Left hindlimb (tissue), 1 donor: ENCODE data around the gene MAG.

Experiments
- DNase-seq: peaks from one replicate; pipeline ENCODE4 v3.0.0-alpha.2; 2018

The MAG gene

DNA sequence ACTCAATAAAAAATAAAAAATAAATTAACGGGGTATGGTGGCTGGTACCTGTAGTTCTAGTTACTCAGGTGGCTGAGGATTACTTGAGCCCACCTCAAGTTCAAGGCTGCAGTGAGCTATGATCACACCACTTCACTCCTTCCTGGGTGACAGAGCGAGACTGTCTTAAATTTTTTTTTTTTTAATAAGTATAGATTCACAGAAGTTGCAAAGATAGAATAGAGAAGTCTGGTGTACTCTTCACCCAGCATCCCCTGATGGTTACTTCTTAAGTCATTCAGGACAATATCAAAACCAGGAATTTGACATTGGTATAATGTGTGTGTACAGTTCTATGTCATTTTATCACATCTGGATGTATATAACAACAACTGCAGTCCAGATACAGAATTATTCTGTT lies 29.3 kb downstream of the MAG start:
- no peak for DNase-seq

DNA sequence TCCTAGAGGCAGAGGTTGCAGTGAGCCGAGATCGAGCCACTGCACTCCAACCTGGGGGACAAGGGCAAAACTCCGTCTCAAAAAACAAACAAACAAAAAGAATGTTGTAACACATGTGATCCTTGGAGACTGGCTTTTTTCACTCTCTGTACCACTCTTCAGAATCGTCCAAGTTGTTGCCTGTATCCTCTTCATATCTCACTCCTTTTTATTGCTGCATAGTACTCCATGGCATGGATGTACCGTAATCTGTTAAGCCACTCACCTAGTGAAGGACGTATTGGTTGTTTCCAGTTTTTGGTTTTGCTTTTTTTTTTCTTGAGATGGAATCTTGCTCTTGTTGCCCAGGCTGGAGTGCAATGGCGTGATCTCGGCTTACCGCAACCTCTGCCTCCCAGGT lies 30.1 kb downstream of the MAG start:
- DNase-seq = no peak

DNA sequence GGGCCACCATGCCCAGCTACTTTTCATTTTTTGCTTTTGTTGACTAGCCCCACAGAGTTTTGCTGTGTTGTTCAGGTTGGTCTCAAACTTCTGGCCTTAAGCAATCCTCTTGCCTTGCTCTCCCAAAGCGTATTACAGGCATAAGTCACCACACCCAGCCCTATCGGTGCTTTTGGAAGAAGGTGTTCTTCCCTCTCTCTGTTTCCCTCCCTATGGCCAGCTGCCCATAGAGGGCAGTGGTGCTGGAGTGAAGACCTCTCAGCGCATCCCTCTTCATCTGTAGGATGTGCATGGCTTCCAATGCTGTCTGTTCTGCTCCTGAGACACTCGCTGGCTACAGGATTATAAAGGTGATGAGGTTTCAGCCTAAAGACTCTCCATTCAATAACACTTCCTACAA lies 35.7 kb downstream of the MAG start:
- no peak for DNase-seq

DNA sequence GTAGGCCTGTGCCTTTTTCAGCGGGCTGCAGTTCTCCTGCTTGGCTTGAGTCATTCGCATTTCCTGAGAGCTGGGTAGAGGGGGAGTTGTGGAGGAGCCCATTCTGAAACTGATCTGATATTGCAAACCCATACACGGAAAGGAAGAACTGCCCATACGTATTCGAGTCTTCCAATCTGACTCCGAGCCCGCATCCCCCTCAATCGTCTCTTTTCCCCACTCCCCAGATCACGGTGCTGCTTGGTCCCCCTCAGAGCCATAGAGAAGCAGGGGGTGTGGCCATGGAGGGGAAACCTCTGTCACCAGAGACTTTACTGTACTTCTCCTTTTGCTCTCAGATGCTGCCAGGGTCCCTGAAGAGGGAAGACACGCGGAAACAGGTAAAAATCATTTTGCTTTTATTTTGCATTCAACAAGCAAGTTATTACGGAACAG lies 36.9 kb downstream of the MAG start, which contains the start of gene CD22:
CD22 (plus strand) TSS at position 337 of the 435 bp plus-strand sequence. CDS start 2,854 bp downstream, outside the sequence.
- DNase-seq = no peak

DNA sequence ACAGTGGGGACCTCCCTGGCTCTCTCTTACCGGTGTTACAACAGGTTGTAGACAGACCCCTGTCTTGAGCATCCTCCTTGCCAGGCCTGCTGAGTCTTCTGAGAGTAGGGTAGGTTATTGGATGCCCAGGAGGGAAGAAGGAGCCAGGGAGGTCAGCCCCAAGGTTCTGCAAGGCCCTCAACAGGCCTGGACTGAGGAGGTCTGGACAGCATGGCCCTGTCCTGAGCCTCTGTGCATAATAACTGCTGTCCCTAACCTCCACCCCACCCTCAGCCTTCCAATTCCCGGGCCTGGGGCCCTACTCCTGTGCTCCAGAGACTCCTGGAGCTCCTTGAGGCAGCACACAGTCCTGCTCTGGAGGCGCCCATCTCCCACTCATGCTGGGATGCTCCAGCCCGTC lies 37.4 kb downstream of the MAG start:
- no peak for DNase-seq

DNA sequence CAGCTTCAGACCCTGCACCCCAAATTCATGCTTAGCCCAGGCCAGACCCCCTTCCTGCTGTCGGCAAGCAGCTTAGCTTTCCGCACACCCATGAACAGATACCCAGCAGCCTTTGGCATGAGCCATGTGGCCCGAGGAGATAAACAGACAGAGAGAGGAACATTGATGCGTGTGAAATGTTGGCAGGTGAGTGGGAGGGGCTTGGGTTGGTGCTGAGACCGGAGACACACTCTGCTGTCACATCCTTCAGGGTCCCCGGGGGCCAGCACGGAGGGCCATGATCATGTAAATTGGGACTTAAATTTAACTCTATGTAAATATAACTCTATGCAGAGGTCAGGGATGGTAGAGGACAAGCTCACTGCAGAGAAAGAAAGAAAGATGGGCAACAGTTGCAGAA lies 38.5 kb downstream of the MAG start:
- DNase-seq = no peak

DNA sequence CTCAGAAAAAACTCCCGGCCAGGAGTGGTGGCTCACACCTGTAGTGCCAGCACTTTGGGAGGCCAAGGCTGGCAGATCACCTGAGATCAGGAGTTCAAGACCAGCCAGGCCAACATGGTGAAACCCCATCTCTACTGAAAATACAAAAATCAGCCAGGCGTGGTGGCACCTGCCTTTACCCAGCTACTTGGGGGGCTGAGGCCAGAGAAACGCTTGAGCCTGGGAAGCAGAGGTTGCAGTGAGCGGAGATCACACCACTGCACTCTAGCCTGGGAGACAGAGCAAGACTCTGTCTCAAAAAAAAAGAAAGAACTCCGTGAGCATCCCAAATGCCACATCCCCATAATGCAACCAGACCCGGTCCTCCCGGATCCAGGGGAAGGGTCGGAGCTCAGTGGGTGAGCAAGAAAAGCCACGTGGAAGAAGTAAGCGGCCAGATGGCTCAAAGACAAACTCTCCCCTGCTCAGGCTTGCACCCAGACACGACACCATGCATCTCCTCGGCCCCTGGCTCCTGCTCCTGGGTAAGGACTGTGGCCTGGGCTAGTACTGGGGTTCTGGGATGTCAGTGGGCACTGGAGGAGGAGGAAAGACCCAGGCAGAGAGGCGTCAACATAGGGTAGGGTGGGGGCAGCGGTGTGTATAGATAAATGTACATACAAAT lies 39.7 kb downstream of the MAG start:
- DNase-seq = no peak

DNA sequence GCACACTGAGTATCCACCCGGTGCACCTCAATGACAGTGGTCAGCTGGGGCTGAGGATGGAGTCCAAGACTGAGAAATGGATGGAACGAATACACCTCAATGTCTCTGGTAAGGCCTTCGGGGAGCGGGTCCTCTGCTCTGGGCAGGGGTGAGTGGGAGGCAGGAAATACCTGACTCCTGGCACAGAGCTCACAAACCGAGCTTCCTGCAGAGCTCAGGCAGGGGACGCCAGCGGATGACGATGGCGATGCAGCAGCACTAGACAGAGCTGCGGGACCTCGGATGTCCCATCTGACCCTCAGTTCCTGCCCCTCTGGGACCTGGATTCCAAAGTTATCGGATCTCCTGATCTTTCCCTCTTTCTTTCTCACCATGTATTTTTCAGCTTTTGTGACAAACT lies 40.9 kb downstream of the MAG start:
- no peak for DNase-seq

DNA sequence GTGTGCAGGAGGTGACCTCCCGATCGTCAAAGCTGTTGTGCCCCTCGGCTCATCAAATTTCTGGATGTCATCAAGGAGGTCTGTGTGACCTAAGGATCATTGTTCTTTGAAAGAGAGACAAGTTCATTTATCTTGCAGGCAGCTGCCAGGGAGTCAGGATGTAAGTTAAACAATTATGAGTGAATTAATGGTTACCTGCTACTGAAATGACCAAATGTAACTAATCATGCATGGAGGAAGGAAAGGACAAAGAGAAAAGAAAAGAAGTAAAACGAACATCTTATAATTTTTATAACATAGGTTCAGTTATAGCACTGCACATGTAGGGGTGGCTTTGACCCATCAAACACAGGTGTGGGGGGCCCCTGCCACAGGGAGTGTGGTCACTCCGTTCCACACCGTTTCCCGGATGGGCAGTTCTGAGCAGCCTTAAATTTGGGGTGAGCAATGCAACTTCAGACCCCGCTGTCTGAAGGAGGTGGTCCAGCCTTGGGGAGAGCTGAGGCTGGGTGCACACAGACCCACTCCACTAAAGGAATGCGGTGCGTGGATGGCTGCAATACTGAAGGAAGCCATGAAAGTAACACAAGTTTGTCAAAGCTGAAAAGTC lies 42.3 kb downstream of the MAG start:
- no peak for DNase-seq

DNA sequence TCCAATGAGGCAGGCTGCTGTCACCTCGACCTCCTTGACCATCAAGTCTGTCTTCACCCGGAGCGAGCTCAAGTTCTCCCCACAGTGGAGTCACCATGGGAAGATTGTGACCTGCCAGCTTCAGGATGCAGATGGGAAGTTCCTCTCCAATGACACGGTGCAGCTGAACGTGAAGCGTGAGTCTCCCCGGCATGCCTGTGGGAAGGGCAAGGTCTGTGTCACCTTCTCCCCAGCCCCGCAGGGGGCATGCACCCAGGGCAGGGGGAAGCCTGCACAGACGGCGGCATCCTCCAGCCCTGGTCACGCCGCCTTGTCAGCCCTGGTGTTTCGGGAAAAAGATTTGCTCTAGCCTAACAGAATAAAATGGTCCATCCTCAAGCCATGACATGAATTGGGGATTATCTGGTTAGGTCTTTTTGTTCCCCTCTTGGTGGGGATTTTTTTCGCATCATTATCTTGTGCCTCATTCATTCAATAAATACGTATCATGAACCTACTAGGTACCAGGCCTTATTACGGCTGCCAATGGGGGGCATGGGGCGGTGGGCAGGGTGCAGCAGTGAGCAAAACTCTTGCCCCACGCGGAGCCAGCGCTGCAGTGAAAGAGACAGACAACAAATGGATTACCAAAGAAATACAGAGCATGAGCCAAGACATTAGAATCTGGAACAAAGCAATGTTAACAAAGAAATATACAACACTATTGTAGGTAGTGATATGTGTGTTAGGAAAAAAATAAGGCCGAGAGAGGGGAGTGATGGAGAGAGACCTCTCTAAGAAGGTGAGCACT lies 44.4 kb downstream of the MAG start:
- DNase-seq = no peak

DNA sequence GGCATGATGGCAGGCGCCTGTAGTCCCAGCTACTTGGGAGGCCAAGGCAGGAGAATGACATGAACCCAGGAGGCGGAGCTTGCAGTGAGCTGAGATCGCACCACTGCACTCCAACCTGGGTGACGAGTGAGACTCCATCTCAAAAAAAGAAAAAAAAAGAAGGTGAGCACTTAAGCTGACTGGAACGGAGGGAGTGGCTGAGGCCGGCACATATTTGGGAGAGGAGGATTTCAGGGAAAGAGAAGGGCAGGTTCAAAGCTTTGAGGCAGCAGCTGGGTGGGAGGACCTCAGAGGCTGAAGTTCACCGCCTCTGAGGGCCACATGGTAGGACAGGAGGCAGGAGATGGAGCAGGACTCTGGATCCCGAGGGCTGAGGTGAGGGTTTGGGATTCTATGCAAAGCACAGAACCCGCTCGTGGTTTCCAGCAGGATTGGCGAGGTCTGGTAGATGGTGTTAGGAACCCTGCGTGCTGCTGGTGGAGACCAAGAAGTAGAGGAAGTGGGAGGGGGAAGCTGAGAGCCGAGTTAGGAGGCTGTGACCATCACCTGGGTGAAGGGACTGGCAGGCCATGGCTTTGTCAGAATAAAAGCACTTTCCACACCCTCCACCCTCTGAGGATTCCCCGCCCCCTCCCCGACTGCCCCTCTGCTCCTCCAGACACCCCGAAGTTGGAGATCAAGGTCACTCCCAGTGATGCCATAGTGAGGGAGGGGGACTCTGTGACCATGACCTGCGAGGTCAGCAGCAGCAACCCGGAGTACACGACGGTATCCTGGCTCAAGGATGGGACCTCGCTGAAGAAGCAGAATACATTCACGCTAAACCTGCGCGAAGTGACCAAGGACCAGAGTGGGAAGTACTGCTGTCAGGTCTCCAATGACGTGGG lies 45.4 kb downstream of the MAG start:
- no peak for DNase-seq

DNA sequence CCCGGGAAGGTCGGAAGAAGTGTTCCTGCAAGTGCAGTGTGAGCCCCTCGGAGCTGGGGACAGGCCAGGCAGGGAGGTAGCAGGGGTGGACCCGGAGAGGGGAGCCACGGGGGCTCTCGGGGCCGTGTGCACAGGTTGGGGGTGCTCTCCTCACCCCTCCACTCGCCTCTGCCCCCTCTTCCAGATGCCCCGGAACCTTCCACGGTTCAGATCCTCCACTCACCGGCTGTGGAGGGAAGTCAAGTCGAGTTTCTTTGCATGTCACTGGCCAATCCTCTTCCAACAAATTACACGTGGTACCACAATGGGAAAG lies 46.0 kb downstream of the MAG start:
- no peak for DNase-seq

DNA sequence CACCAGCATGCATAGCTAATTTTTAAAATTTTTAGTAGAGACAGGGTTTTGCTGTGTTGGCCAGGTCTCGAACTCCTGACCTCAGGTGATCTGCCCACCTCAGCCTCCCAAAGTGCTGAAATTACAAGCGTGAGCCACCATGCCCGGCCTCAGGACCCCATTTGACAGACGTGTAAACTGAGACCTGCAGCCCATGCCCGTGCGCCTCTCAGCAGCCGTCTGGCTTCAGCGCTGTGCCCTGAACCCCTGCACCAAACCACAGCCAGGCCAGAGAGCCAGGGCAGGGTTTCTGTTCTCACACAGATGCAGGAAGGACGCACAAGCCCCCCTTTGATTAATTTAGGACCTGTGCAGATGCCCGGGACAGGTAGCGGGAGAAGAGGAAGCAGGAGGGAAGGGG lies 48.5 kb downstream of the MAG start:
- DNase-seq = no peak

DNA sequence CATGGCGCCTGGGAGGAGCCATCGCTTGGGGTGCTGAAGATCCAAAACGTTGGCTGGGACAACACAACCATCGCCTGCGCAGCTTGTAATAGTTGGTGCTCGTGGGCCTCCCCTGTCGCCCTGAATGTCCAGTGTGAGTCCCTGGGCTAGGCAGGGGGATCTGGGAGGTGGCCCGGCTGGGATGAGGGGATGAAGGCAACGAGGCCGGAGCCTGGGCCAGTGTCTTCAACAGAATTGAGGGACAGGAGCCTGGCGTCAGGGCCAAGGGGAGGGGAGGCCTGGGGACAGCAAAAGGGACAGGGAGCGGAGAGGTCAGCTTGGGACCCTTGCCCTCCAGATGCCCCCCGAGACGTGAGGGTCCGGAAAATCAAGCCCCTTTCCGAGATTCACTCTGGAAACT lies 49.0 kb downstream of the MAG start:
- DNase-seq = no peak

DNA sequence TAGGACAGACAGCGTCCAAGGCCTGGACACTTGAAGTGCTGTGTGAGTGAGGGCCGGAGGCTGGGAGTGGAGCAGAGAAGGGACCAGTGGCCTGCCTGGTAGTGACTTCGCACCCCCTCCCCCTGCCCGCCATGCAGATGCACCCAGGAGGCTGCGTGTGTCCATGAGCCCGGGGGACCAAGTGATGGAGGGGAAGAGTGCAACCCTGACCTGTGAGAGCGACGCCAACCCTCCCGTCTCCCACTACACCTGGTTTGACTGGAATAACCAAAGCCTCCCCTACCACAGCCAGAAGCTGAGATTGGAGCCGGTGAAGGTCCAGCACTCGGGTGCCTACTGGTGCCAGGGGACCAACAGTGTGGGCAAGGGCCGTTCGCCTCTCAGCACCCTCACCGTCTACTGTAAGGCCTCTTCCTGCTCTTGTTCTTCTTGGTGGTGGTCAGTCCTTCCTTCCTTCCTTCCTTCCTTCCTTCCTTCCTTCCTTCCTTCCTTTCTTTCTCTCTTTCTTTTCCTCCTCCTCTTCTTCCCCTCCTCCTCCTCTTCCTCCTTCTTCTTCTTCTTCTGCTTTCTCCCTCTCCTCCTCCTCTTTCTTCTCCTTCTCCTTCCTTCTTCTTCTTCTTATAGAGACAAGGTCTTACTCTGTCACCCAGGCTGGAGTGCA lies 49.7 kb downstream of the MAG start:
- no peak for DNase-seq

DNA sequence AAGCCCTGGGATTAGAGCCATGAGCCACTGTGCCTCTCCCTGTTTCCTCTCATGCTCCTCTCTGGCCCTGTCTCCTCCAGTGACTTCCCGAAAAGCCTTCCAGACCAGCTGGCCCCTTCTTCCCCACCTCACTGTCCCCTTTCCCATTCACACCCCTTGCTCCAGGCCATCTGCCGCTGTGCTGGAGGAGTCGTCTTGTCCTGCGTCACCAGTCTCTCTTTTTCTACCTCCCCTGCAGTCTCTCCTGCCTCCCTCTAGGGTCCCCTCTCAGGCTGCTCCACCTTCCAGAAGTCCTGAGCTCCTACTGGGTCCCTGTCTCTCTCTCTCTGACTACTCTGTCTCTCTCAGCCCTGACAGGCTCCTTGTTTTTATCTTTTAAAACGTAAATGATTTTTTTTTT lies 50.5 kb downstream of the MAG start:
- no peak for DNase-seq

DNA sequence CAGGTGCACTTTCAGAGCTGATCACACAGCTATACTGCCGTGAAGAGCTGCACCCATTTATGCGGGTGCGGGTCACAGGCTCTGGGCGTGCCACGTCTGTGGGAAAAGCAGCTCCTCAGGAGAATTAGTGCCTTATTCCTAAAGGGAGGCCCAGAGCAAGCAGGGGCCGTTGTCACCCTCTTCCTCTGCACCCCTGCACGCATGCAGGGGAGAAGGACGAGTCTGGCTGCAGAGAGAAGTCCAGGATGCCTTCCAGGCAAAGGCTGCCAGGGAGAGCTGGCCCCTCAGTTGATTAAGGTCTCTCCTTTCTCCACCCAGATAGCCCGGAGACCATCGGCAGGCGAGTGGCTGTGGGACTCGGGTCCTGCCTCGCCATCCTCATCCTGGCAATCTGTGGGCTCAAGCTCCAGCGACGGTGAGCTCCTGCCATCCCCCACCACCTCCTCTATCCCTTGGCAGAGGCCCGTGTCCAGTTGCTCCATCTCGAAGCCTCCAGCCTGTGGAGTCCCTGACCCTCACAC lies 52.6 kb downstream of the MAG start:
- DNase-seq = no peak

DNA sequence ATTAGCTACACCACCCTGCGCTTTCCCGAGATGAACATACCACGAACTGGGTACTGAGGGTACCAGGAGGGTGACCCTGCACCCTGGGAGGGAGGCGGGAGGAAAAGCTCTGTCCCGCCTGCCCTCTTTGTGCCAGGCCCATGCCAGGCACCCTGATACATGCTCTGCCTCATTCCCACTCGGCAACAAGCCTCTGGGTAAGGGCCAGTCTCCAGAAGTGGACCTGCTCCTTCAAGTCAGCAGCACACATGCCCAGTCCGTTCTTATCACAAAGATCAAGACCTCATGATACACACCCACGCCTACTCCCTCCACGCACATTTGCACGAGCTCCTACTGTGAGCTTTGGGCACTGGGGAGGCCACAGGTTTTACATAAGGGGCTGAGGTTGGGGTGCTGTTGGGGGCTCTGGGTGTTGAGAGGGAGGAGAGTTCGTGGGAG lies 53.7 kb downstream of the MAG start:
- no peak for DNase-seq

DNA sequence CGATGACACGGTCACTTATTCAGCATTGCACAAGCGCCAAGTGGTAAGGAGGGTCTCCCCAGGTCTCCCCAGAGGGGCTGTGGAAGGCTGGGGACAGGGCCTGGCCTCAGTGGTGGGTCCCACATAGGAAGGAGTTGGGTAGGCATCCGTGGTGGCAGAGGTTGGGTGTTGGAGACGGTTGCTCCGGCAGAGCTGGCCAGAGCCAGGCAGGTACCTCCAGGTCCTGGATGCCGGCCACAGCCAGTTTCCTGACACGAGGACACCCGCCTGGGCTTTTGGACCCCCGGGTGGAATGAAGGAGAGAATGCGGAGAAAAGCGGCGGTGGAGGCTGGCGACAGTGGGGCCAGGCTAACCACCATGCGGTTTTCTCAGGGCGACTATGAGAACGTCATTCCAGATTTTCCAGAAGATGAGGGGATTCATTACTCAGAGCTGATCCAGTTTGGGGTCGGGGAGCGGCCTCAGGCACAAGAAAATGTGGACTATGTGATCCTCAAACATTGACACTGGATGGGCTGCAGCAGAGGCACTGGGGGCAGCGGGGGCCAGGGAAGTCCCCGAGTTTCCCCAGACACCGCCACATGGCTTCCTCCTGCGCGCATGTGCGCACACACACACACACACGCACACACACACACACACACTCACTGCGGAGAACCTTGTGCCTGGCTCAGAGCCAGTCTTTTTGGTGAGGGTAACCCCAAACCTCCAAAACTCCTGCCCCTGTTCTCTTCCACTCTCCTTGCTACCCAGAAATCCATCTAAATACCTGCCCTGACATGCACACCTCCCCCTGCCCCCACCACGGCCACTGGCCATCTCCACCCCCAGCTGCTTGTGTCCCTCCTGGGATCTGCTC lies 54.5 kb downstream of the MAG start:
- DNase-seq = no peak

DNA sequence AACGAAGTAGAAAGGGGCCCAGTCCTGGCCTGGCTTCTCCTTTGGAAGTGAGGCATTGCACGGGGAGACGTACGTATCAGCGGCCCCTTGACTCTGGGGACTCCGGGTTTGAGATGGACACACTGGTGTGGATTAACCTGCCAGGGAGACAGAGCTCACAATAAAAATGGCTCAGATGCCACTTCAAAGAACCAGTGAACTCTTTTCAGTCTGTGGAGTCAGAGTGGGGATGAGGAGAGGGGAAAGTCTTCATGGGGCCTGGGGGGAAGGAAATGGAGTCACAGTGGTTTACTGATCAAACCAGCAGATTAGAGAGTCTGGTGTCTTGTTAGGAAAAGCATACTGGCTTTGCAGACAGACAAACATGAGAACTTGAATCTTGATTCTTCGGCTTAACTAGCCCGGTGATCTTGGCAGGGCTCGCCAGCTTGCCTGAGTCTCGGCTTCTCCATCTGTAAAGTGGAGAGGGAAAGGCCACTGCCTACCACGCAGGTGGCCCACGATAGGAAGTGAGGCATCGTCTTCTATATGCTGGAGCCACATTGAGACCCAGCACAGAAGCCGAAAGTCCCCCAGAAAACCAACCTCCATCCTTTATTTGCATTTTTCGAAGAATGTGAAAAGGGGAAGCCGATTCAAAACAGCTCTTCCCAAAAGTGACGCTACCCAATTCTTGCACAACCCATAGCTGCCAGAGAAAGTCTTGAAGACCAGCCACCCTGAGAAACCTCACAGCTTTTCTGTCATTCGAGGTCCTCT lies 55.4 kb downstream of the MAG start, which contains the start of gene FFAR1:
FFAR1 (plus strand) TSS at position 732 of the 759 bp plus-strand sequence. CDS start 3,650 bp downstream, outside the sequence.
- no peak for DNase-seq

DNA sequence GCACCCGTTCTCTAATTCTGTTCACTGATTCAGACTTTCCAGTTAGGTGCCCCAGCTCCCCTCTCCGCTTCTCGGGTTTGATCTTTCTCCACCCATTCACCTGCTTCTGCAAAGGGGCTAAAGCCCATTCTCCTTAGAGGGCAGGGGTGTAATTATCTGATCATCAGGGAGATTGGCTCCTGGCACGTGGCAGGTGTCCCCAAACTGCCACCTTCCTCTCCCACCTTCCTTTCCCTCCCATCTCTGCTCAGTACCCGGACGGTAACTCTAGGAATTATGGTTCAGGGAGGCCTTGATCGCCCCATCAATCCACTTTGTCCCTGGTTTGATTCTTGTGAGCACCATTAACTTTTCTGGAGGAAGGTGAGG lies 56.0 kb downstream of the MAG start:
- DNase-seq = no peak
